NB4 (cell line): ENCODE results near the gene MFN2.

Experiments
- POLR2A ChIP-seq: IDR thresholded peaks from 2 replicates; pipeline ENCODE4 v1.6.1; 2011; ENCODE audit warnings: mild to moderate bottlenecking; ENCODE audit not compliant: insufficient read length; ENCODE audit errors: extremely low read depth
- TF ChIP-seq, protein P1 (sequence below): IDR thresholded peaks from one replicate; pipeline ENCODE4 v1.5.1; 2012; ENCODE audit warnings: low read depth, low read length

DNA sequence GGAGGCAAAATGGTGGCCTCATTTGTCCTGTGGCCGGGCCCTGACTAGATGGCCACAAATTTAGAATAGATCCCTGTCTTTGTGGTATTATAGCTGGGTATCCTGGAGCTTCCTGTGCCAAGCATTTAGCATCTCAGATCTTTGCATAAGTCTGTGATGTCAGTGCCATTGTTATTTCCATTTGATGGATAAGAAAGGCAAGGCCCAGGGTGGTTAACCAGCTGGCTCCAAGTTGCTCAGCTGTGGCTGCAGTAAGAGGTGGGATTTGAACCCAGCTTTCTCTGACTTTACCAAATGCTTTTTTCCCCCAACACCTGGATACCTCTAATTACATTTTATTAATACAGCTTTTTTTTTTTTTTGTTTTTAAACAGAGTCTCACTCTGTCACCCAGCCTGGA lies 71.1 kb downstream of the MFN2 start:
- TF ChIP-seq POLR2A = no peak
- TF ChIP-seq, protein P1, sequence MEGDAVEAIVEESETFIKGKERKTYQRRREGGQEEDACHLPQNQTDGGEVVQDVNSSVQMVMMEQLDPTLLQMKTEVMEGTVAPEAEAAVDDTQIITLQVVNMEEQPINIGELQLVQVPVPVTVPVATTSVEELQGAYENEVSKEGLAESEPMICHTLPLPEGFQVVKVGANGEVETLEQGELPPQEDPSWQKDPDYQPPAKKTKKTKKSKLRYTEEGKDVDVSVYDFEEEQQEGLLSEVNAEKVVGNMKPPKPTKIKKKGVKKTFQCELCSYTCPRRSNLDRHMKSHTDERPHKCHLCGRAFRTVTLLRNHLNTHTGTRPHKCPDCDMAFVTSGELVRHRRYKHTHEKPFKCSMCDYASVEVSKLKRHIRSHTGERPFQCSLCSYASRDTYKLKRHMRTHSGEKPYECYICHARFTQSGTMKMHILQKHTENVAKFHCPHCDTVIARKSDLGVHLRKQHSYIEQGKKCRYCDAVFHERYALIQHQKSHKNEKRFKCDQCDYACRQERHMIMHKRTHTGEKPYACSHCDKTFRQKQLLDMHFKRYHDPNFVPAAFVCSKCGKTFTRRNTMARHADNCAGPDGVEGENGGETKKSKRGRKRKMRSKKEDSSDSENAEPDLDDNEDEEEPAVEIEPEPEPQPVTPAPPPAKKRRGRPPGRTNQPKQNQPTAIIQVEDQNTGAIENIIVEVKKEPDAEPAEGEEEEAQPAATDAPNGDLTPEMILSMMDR = no peak
